ENCODE results near the gene GRM5.
"Not testable (repeated sequence)": the region's sequence is repeated elsewhere in the genome, so short reads cannot be mapped to it uniquely, and the experiment has no call there.

GRM5 gene

DNA sequence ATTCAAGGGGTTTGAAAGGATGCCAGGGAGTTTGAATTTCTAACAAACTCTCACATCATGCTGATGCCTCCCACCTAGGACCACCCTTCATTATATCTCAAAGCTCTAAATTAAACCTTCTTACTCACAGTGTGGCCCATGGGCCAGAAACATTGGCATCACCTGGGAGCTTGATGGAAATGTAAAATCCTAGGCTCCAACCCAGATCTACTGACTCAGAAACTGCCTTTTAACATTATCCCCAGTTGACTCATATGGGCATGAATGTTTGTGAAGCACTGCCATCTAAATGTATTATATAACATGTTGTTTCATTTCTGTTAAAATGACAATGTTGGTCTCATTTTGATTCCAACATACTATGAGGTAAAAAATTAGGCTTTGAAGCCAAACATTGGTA lies 90.3 kb downstream of the GRM5 start:
- DNase-seq (ENCODE audit: low read depth in 2 of 2) = not testable (repeated sequence)

DNA sequence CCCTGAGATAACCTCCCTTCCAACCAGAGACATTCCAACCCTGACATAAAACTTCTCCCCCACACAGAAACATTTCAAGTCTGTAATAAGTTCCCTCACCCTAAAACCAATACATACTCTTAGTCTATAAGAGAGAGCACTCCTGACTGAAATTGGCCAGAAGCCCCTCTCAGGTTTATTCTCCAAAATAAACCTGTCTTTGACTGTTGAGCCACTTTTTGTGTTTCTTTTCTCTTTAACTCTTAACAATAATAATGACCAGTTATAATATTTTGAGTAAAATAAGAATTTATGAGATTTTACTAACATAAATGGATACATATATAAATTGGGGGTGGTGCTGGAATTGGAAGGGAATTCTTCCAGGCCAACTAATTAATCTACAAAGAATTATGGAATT lies 93.6 kb downstream of the GRM5 start:
- DNase-seq (ENCODE audit: low read depth in 2 of 2) = no peak

DNA sequence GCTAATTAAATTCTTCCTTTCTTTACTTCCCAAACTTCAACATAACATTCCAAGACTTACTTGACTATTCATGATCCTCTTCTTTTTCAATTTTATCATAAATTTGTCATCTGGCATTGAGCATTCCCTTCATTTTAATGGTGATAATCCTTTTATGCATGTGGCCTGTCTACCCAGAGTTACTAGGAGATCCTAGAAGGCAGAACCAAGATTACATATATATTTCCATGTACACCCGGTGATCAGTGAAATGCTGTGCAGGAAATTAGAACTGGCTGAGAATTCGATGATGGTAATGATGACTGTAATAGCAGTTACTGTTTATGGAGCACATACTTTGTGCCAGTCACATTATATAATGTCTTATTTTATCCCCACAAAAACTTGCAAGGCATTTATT lies 104.2 kb downstream of the GRM5 start:
- not testable (repeated sequence) for DNase-seq (ENCODE audit: low read depth in 2 of 2)

DNA sequence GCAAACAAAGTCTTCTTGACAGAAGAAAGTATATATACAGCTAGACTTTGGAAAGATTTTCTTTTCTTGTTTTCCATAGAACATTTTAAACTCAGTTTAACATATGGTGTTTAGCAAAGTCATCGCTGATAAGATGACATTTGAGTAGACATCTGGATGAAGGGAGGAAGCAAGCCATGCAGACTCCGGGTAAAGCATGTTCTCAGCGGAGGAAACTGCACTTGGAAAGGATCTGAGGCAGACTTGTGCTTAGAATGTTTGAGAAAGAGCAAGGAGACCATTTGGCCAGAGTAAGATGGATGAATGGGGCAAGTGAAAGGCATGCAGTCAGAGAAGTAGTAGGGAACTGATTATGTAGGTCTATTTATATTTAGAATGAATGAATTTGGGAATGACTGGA lies 105.9 kb downstream of the GRM5 start:
- not testable (repeated sequence) for DNase-seq (ENCODE audit: low read depth in 2 of 2)

DNA sequence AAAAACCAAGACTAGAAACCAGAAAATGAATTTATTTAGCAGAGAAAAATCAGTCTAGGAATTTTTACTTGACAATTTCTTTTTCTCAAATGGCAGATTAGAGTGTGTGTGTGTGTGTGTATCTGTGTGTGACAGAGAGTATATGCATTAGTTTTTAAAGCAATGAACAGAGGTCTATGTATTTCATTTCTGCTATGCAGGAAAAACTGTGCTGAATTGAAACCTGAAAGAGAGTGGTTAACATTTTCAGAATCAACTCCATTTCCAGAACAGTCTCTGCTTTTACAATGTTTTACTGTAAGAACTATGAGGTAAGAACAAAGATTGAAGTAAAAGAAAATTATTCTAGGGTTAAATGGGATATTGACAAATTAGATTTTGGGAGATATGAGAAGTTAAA lies 114.8 kb downstream of the GRM5 start:
- DNase-seq (ENCODE audit: low read depth in 2 of 2) = no peak

DNA sequence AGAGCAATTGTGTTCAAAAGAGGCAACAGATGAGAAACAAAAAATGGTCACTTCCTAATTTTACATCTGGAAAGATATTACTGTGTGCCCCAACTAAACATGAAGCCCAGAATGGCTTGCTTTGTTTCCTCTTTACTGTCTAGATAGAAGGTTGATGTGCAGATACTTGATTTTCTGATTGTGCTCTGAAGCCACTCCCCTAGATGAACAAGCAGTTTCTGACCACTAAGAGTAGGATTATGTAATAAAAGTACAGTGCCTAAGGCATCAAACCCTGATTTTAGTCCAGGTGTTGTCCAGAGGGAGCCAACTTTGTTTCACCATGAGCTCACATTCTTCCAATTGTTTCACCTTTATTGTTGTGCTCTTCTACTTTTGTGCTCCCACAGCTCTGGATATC lies 116.9 kb downstream of the GRM5 start:
- DNase-seq (ENCODE audit: low read depth in 2 of 2) = not testable (repeated sequence)

DNA sequence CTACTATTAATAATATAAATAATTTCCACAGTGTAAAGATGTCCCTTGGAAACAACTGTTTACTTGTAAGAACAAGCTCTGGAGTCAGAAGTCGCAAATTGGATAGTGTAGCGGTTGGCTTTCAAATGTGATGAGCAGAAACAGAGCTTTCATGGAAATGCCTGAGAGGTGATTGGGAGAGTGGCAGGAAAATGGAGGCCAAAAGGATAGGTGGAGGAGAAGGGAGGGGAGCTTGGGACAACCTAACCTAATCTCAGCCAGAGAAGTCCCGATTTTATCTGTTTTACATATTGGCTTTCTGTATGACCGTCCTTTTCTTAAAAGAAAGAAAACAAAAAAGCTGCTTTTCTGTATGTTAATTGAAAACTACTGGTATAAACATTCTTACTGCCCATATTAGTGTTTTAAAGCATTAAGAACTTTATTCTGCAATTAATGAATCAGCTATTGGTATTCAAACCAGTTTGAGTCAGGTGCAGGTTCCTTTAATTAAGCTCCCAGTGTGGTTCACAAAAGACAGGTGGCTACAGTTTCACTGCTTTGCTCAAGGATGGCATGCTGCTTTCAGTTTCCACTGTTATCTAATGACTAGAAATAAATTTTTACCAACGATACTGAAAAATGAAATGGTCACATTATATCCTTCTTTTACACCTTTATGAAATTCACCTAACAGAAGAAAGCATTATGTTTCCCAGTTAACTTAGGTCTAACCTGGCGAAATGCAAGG lies 117.8 kb downstream of the GRM5 start:
- DNase-seq (ENCODE audit: low read depth in 2 of 2) = not testable (repeated sequence)

DNA sequence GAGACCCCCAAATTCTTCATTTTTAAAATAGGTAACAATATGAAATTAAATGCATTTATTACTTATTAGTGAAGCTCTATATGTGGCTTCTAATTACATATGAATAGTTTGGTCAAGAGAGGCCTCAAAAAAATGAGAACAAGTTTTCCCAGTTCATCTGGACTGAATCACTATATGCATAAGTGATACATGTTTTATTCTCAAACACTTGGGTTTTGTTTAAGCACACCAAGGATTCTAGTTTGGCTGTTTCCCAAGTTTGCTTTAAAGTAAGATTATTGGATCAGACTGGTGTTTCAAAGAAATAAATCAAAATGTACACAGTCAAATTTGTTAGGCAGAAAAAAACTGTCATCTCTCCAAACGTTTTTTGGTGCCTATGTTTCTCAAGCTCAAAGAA lies 136.1 kb downstream of the GRM5 start:
- DNase-seq (ENCODE audit: low read depth in 2 of 2) = not testable (repeated sequence)

DNA sequence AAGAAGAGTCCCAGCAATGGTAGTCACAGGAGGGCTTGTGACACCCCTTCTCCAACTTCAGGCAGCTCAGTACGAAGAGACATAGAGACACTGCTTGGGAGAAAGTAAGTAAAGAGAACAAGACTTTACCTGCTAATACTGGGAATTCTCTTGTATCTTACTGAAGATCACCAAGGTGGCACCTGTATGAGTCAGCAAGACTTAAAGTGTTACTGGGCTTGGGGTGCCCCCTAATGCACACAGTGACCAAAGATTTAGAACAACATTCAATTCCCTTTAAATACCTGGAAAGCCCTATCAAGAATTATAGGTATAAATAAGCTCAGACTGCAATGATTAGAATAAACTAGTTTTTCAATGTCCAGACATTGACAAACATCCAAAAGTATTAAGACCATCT lies 148.7 kb downstream of the GRM5 start:
- not testable (repeated sequence) for DNase-seq (ENCODE audit: low read depth in 2 of 2)

DNA sequence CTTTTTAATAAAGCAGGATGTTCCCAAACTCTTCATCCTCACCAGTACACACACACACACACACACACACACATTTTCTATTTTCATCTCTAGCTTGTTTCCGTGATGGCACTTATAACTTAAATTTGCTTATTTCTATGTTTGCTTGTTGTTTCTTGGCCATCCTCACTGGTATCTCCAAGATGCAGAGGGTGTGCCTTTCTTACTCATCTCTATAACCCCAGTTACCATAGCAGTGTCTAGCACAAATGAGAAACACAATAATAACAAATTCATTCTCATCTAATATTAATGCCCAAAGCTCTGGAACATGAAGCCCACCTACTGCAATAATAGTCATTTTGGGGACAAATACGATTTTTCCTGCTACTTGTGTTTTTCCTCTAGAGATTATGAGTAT lies 156.3 kb downstream of the GRM5 start:
- no peak for DNase-seq (ENCODE audit: low read depth in 2 of 2)

DNA sequence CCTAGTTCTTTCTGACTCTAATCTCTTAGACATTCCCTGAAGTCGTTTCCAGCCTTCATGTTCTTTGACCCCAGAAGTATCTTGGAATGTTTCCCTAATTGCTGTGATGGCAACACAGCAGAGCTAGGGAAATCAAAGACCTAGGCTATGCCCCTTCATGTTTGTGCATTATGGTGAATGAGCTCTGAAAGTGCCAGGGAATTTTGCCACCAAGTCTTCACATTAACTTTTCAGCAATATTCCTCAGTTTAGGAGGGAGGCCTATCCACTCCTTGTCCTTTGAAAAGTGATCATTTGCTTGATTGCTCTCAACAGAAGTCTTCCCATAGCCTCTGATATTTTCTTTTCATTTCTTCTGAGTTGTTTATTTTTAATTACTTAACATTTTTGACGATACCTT lies 164.3 kb downstream of the GRM5 start:
- DNase-seq (ENCODE audit: low read depth in 2 of 2) = not testable (repeated sequence)

DNA sequence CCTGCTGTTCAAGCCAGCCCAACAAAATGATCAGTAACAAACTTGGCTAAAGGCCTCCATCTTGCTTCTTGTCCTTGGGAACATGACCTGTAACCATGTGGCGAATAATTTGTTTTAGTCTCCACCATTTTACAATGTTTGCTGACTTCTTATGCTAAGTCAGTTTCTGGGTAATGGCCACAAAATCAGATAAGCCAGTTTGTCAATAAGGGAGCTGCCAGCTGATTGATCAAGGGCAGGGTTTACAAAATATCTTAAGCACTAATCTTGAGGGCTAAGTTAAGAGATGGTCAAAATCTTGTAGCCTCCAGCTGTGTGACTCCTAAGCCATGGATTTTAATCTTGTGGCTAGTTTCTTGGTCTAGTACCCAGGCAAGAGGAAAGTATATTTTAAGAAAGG lies 176.9 kb downstream of the GRM5 start:
- DNase-seq (ENCODE audit: low read depth in 2 of 2) = not testable (repeated sequence)

DNA sequence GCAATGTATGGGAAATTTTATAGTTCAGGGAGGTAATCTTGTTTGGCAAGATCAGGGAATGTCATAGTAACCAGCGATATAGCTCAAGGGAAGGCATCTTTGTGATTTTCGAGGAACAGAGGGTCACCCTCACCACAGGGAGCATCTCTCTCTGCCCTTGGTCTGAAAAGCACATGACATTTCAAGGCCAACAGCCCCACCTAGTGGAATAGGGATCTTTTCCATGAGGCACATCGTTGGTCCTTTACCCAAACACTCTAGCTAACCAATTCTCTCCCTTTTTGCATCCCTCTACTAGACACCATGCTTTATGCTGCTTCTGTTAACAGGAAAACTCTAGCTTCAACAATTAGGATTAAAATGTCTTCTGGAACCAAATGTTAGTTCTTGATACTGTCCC lies 179.0 kb downstream of the GRM5 start:
- DNase-seq (ENCODE audit: low read depth in 2 of 2) = no peak

DNA sequence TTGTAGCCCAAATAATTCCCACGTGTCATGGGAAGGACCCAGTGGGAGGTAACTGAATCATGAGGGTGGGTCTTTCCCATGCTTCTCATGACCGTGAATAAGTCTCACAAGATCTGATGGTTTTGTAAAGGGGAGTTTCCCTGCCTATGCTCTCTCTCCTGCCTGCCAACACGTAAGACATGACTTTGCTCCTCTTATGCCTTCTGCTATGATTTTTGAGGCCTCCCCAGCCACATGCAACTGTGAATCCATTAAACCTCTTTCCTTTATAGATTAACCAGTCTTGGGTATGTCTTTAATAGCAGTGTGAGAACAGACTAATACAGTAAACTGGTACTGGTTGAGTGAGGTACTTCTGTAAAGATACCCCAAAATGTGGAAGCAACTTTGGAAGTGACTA lies 183.0 kb downstream of the GRM5 start:
- DNase-seq (ENCODE audit: low read depth in 2 of 2) = not testable (repeated sequence)

DNA sequence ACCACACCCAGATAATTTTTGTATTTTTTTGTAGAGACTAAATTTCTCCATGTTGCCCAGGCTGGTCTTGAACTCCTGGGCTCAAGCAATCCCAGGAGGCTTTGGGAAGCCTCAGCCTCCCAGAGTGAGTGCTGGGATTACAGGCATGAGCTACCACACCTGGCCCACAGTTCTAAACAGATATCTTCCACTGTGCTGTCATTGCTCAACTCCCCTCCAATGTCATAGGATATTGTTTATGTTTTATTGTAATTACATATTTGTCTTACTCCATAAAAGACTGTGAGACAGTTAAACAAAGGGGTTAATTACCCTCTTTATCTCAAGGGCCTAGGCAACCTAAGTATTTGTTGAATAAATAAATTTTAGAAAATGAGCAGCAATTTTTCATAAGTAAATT lies 204.2 kb downstream of the GRM5 start:
- no peak for DNase-seq (ENCODE audit: low read depth in 2 of 2)

DNA sequence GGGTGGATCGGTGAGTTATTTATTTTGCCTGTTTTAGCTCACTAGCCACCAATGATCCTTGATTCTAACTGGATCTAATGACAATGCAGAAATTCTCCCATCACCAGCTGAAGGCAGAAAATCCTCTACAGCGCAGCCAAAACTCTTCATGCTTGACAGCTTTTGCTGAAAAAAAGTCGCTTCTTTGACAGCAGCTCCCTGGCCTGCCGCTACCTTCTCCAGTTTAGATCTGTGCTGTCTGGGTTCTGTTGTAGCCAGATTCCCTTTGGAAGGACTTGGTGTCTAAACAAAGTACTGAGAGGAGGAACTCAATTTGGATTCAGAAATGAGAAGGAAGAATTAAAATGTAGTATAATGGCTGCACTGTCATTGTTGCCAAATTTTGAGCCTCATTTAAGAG lies 205.4 kb downstream of the GRM5 start:
- not testable (repeated sequence) for DNase-seq (ENCODE audit: low read depth in 2 of 2)

DNA sequence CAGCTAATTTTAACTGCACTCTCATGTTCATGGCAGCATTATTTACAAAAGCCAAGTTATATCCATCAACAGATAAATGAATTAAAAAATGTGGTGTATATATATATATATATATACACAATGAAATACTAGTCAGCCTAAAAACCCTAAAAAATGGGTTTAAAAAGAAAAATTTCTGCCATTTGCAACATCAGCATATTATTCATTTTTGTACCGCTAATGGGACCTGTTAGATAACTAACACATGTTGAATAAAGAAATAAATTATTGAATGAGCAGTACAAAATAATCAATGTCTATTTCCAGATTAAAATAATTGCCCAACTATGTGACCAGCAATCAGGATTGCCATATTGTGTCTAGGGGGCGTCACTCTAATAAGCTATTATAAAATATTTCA lies 211.8 kb downstream of the GRM5 start:
- not testable (repeated sequence) for DNase-seq (ENCODE audit: low read depth in 2 of 2)

DNA sequence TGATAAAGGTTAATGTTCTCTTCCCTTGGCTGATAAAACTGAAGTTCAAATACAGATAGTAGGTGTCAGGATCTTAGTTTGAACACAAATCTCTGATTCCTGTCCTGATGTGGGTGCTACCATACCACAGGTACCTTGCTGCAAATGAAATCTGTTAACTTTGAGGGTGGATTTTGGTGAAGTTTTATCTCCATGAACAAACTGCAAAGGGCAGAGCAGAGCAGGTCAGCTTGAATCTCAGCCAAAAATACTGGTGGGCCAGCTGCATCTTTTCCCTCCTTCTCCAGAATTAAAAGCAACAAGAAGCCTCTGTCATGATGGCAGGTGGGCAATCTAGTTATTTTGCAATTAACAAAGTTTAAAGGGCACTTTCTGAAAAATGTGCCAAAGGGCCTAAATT lies 214.2 kb downstream of the GRM5 start:
- not testable (repeated sequence) for DNase-seq (ENCODE audit: low read depth in 2 of 2)

DNA sequence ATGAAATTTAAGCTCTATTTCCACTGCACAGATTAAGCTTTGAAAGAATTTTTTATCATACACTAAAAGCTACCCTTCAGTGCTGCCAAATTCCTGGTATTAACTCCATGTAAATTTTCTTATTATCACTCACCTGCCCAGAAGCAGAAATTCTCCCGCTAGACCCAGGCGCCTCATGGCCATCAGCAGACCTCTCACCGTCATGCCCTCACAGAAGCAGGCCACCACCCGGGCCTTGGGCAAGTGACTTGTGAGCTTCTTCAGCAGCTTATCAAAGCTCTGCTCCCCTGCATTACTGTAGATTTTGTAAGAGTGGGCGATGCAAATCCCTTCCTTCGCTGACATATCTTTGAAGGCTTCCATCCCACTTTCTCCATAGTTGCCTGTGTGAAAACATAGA lies 216.0 kb downstream of the GRM5 start:
- not testable (repeated sequence) for DNase-seq (ENCODE audit: low read depth in 2 of 2)

DNA sequence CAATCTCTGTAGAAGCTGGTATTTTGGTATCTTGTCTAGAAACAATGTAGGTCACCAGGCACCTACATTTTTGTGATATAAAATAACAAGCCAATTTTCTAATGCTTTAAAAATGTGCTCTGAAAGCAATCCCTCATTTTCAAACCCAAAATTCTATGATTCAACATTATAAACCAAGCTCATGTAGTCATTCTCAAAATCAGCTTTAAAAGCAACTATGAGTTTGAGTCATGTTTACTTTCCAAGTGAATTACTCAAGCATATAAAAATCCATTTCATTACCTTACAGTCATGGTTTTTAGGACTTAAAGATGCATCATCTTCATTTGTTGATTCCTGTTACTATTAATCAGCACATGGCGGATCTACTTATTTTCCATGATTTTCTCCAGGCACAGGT lies 216.4 kb downstream of the GRM5 start:
- no peak for DNase-seq (ENCODE audit: low read depth in 2 of 2)

DNA sequence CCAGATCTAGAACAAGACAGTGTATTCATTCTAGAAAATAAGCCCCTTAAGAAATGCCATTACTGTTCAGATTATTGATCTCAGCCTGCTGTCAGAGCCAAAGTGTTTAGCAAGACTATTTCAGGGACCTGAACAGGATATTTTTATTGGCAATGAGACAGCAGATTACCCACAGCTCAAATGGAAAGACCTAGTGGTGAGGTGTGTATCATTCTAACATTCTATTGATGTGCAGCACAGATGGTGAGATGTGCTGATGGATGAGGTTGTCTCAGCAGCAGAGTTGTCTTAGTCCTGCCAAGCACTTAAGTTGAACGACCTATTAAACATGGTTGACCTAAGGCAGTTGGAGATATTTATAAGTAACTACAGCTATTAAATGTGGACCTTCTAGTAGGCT lies 219.5 kb downstream of the GRM5 start:
- not testable (repeated sequence) for DNase-seq (ENCODE audit: low read depth in 2 of 2)

DNA sequence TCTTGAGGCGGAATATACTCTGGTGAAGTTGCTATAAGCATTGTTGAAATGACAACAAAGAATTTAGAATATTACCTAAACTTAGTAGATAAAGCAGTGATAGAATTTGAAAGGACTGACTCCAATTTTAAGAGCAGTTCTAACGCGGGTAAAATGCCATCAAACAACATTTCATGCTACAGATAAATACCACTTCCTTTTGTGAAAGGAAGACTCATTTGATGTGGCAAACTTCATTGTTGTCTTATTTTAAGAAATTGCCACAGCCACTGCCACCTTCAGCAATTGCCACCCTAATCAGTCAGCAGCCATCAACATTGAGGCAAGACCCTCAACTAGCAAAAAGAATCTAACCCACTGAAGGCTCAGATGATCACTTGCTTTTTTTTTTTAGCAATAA lies 220.8 kb downstream of the GRM5 start:
- not testable (repeated sequence) for DNase-seq (ENCODE audit: low read depth in 2 of 2)

DNA sequence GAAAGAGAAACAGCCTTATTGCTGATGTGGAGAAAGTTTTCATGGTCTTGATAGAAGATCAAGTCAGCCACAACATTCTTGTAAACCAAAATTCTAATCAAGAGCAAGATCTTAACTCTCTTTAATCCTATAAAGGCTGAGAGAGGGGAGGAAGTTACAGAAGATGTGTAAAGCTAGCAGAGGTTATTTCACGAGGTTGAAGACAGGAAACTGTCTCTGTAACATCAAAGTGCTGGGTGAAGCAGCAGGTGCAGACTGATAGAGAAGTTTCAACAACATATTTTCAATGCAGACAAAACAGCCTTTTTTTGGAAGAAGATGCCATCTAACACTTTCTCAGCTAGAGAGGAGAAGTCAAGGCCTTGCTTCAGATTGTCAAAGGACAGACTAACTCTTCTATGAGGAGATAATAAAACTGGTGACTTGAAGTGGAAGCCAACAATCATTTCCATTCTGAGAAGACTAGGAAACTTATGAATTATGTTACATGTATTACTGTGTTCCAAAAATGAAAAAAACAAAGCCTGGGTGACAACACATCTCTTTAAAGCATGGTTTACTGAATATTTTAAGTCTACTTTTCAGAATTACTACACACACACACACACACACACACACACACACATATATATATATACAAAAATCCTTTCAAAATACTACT lies 221.9 kb downstream of the GRM5 start:
- not testable (repeated sequence) for DNase-seq (ENCODE audit: low read depth in 2 of 2)
